Bronchial epithelial cell (primary cell): ENCODE measurements around the gene MESD. TPM values are rescaled to one million over a fixed set of nuclear protein-coding genes. Genes with fewer than 3 reads are reported as not detected.

Experiments
- DNase-seq: peaks from one replicate; pipeline ENCODE4 v3.0.0-alpha.2; 2010; ENCODE audit warnings: low read depth
- FAIRE-seq: peaks from 2 replicates; lab custom pipeline; 2011; peaks lifted over from hg19 to GRCh38; lab: Jason Lieb, UNC
- H3K27me3 ChIP-seq: 2 replicates; pipeline ENCODE4 v1.5.1; 2011; ENCODE audit warnings: low read length; ENCODE audit not compliant: control insufficient read depth, insufficient read depth
- H3K36me3 ChIP-seq: 2 replicates; pipeline ENCODE4 v1.5.1; 2011; ENCODE audit warnings: low read length; ENCODE audit not compliant: control insufficient read depth, insufficient read depth
- H3K4me3 ChIP-seq: 2 replicates; pipeline ENCODE4 v1.5.1; 2011; ENCODE audit warnings: mild to moderate bottlenecking, low read depth, low read length, control low read depth
- total RNA-seq: library from RNA; depleted of rRNA; stranded (reverse); fragments of >200 nt; gene quantifications from 2 replicates; pipeline ENCODE4 v1.2.1, GENCODE V29; 2014
- TF ChIP-seq, protein P1 (sequence below): IDR thresholded peaks from 2 replicates; pipeline ENCODE4 v1.5.1; 2011; ENCODE audit warnings: mild to moderate bottlenecking, moderate library complexity, low read length, control low read depth, inconsistent platforms; ENCODE audit not compliant: insufficient read depth, severe bottlenecking

MESD gene
- total RNA-seq, 1 donor from 2014 or later, result 24.7 TPM

DNA sequence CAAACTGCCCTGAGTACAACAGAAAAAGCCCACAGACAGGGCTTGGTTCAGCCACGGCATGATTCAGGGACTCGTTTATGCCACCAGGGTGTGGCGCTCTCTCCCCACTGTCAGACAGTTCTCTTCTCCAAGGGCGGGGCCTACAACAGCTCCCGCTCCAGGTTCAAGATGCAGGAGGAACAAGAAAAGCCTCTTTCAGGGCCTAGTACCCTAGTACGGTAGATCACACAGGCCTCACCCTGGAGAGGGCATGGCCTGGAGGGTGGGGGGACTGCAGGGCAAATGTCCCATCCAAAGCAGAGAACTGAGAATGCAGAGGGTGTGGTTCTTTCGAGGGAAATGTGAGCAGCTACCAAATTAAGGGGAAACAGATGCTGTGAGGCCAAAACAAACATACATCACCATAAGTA lies 12.0 kb downstream of the MESD start:
- FAIRE-seq (no peak), DNase-seq (peak; percentile 47)
- Histone ChIP-seq H3K36me3 (peaks cover 4% of the 10 kb centered on the region), H3K27me3 (no peaks in the 10 kb centered on the region), H3K4me3 (no peak overlapping the region)
- TF ChIP-seq, protein P1, sequence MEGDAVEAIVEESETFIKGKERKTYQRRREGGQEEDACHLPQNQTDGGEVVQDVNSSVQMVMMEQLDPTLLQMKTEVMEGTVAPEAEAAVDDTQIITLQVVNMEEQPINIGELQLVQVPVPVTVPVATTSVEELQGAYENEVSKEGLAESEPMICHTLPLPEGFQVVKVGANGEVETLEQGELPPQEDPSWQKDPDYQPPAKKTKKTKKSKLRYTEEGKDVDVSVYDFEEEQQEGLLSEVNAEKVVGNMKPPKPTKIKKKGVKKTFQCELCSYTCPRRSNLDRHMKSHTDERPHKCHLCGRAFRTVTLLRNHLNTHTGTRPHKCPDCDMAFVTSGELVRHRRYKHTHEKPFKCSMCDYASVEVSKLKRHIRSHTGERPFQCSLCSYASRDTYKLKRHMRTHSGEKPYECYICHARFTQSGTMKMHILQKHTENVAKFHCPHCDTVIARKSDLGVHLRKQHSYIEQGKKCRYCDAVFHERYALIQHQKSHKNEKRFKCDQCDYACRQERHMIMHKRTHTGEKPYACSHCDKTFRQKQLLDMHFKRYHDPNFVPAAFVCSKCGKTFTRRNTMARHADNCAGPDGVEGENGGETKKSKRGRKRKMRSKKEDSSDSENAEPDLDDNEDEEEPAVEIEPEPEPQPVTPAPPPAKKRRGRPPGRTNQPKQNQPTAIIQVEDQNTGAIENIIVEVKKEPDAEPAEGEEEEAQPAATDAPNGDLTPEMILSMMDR, result peak; percentile 79

DNA sequence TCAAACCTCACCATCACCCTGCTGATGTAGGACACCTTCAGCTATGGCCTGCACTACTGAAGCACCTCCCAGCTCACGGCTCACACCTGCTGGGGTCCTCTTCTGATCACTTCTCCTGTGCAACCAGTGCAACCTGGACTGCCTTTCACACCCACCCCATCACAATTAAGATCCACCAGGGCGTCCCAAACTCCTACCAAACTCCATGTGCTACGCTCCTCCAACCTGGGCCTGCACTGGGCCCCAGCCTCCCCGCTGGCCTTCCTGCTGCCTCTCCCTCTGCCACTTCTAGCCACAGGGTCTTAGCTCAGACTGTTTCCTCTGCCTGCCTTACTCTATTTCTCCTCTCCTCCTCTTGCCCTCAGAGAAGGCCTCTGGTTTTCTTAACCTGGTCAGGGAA lies 12.8 kb downstream of the MESD start:
- no peak for FAIRE-seq

DNA sequence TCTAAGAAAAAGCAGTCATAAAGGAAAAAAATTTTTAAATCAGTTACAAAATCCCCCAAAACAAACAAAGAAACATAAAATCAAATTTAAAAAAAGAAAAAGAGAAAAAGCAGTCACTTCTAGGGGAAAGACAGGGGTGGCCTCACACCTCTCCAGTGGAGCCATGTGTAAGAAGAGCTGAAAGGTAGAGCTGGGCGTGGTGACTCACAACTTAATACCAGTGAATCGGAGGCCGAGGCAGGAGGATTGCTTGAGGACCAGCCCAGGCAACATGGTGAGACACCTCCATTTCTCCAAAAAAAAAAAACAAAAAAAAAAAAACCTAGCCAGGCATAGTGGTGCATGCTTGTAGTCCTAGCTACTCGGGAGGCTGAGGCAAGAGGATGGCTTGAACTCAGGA lies 14.7 kb downstream of the MESD start:
- Histone ChIP-seq H3K27me3 (no peaks in the 10 kb centered on the region), H3K36me3 (peaks cover 3% of the 10 kb centered on the region), H3K4me3 (no peak overlapping the region)
- FAIRE-seq (no peak), DNase-seq (no peak)
- TF ChIP-seq, protein P1, result no peak

More for the DNA sequence above, 12.8 kb downstream of the MESD start:
- H3K27me3 ChIP-seq, result no peaks in the 10 kb centered on the region
- H3K36me3 ChIP-seq, result peaks cover 4% of the 10 kb centered on the region
- no peak overlapping the region for H3K4me3 ChIP-seq
- TF ChIP-seq, protein P1, result no peak
- DNase-seq, result no peak

DNA sequence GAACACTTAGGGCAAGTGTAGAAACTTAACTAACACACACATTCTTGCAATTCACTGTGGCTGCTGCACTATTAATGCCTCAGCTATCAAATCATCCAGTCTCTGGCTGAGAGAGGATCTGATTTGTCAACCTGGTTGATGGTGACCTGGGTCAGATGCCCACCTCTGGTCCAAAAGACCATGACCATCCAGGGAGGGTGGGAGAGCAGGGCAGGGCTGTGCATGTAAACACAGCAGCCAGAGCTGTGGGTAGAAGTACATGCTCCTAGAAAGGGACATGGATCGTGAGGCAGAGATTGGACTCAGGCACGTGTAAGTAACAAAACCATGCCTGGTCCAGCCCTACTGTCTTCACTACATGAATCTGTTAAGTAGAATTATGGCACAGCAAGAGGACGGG lies 17.3 kb downstream of the MESD start:
- FAIRE-seq, result no peak
- TF ChIP-seq, protein P1, result no peak
- peaks cover 5% of the 10 kb centered on the region for H3K36me3 ChIP-seq
- no peaks in the 10 kb centered on the region for H3K27me3 ChIP-seq
- H3K4me3 ChIP-seq, result no peak overlapping the region
- no peak for DNase-seq

DNA sequence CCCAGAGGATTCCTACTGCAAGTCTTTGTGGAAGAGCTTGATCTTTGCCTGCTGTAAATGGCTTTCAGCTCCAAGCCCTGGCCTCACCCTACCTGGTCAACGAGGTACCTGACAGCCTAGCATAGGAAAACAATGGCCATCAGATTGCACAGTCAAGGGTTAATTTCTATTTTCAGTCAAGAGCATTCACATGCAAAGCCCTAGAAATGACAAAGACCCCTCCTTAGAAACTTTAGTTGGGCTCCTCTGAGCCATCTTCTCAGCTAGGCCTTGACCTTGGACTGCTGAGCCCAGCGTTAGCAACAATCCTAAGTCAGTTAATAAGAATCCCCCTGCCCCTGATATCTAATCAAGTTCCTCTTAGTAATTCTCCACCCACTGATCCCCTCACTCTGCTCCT lies 18.5 kb downstream of the MESD start:
- DNase-seq, result no peak
- FAIRE-seq, result no peak
- H3K36me3 ChIP-seq, result peaks cover 6% of the 10 kb centered on the region
- H3K4me3 ChIP-seq, result no peak overlapping the region
- TF ChIP-seq, protein P1, result no peak
- H3K27me3 ChIP-seq, result no peaks in the 10 kb centered on the region

DNA sequence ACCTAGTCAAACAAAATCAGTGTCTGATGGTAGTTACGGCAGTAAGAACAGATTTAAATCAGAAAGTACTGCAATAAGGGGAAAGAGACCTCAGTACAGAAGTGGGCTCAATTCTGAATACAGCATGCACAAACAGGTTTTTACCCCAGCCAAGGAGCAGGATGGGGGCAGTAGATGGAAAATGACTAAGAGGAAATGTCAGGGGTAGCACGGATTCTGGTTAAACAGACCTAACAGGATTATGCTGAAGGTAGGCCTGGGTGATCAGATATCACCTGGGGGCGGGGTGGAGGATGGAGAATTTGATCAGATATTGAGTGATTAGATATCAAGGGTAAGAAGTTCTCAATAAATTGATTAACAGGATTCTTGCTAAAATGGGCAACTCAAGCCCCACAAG lies 19.0 kb downstream of the MESD start:
- DNase-seq, result peak; percentile 65
- TF ChIP-seq, protein P1, result no peak

More for the DNA sequence above, 19.0 kb downstream of the MESD start:
- no peak overlapping the region for H3K4me3 ChIP-seq
- H3K27me3 ChIP-seq, result no peaks in the 10 kb centered on the region
- no peak for FAIRE-seq
- H3K36me3 ChIP-seq, result peaks cover 6% of the 10 kb centered on the region
